HG03108 (cell line): Measurements from ENCODE around the gene RCVRN.

Source experiments
- ATAC-seq: cut with Tn5 transposase; IDR thresholded peaks from one replicate; pipeline ENCODE4 v1.9.1; 2021; ENCODE audit warnings: moderate library complexity; ENCODE audit not compliant: unreplicated experiment

The RCVRN gene

DNA sequence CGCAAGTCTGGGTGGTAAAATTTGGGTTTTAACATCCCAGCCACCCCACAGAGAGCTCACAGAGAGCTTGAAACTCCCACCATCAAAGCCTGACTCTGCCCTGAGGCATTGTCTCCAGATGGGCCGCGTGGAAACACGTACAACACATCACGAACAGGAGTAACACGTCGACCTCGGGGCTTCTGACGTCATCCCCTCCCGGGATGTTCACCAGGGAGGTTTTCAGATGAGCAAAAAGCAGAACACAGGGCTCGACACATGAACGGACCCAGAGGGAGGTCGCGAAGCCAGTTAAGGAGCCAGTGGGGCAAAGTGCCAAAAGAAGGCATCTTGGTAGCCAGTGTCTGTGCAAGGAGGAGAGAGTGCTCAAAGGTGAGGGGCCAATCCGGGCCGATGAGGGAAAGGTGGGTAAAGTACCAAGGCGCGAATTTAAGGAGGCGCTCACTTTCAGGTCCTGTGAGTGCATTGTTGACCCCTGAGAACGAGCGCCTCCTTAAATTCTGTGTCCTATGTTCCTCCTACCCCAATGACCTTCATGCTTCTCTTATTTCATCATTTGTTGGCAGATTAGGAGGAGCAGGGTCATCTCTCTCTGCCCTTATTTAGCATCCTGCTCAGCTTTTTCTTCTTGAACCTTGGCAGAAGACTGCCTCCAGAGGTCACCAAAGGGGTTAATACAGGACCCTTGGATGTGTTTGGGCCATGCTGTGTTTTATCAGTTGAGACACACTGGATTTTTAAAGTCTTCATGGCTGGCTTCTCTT, 5.6 kb downstream of the RCVRN start:
- no peak for ATAC-seq

DNA sequence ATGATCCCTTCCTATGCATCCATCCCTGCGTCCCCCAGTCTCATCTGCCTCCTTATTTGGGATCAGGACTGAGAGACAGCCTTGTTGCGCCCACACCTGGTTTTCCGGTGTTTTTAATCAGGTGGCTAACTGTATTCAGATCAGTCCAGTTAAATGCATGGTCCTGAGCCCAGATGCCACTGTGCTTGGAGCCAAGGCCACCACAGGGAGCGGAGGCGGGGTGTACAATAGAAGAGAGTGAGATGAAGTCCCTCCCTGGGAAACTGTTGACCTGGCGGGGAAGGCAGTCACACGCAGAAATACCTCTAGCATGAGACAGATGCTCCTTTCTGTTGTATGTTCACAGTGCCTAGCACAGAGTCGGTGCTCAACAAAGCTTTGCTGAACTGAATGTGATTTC, 6.3 kb downstream of the RCVRN start:
- no peak for ATAC-seq

DNA sequence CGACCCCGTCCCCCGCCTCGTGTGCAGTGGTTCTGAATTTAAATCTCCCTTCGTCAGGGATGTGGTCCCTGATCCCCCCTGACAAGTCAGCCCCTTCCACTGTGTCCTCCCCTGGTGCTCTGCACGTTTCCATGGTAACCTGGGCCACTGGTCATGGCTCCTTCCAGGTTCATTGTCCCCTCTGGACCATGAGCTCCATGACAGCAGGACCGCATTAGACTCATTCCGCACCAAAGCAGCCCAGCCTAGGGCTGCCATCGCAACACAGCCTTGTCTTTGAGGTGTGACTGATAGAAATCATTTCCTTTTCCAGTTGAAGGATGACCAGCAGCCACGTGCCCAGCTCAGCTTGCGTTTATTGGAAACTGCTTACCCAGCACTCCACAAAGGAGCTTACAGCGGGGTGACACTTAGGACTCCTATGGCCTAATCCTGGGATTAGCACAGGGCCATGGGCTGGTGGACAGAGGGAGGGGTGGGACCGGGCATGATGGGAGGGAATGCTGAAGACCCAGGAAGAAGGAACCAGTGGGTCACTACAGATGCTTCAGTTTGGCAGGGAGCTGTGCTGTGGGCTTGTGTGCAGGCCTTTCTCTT, 7.6 kb downstream of the RCVRN start:
- ATAC-seq, result no peak

DNA sequence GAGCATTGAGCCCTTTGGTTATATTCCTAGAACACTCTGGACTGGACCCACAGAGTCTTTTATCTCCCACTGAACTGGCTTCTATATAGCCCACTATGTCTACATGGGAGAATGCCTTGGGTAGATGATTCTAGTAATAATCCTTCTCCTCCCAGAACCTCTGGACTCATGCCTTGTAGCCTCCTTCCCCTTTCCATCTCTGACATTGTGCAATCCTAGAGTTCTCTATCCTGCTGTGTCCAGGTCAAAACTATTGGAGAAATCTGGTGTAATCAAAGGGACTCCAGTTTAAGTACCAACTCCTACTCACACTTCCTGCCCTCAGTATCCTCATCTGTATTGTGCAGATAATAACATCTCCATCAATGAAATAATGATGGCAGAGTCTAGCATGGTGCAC, 9.1 kb downstream of the RCVRN start:
- no peak for ATAC-seq

DNA sequence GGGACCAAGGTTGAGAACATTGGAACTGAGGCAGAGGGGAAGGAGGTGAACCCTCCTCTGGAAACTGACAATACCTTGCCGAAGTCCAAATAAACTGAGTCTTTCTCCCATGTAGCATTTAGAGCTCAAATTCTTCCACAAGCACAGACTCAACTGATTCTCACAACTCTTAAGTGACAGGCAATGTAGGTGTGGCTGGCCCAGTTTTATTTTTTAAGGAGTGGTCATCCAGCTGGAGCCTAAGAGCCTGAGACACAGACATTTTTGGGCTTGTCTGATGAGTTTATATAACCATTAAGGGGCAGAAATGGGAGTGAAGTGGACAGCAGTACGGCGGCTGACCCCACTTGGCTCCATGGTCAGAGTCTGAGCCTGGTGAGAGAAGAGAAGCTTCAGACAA, 10.8 kb downstream of the RCVRN start:
- ATAC-seq, result no peak

DNA sequence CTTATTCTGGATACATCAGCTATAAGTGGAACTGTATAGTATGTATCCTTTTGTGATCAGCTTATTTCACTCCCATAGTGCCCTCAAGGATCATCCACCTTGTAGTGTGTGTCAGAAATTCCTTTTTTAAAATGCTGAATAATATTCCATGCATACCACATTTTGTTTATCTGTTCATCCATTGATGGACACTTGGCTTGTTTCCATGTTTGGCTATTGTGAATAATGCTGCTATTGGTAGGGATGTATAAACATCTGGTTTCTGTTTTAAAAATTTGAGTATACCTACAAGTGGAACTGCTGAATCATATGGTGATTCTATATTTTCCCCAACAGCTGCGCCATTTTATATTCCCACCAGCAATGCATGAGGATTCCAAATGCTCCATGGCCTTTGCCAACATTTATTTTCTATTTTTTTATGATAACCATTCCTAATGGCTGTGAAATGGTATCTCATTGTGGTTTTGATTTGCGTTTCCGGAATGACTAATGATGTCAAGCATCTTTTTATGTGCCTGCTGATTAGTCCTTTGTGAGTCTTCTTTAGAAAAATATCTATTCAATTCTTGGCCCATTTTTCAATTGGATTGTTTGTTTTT, 11.6 kb downstream of the RCVRN start:
- ATAC-seq, result no peak

DNA sequence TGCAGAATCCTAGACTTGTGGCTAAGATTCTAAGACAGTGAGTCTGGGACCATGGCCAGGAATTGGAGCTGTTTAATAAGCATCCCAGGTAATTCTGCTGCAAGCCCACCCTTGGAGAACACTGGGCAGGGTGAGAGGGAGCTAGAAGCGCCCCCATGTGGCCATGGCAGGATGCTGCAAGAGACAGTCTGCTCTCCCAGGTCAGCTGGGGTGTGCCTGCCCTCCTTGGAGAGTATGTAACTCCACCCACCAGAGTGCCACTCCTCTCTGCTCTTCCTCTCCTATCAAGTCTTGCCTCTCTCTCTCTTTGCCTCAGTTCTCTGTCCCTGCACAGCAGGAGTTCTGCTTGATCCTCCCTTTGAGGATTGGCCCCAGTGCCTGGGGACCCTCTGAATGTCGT, 14.9 kb downstream of the RCVRN start:
- peak; percentile 52 for ATAC-seq

DNA sequence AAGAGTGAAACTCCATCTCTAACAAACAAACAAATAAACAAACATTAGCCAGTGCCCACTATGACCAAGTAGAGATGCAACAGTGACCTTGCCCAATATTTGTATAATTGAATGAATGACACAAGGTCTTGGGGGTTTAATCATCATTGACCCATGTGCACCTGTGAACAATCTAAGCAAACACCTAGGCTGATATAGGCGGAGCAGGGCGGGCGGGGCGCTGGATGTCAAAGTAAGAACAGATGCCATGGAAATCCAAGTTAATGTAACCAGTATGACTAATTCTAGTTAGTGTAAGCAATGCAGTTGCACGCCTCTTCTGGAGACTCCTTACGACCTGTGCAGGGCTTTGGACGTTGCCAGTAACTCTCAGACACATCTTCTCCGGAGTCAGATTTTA, 17.6 kb downstream of the RCVRN start:
- no peak for ATAC-seq

DNA sequence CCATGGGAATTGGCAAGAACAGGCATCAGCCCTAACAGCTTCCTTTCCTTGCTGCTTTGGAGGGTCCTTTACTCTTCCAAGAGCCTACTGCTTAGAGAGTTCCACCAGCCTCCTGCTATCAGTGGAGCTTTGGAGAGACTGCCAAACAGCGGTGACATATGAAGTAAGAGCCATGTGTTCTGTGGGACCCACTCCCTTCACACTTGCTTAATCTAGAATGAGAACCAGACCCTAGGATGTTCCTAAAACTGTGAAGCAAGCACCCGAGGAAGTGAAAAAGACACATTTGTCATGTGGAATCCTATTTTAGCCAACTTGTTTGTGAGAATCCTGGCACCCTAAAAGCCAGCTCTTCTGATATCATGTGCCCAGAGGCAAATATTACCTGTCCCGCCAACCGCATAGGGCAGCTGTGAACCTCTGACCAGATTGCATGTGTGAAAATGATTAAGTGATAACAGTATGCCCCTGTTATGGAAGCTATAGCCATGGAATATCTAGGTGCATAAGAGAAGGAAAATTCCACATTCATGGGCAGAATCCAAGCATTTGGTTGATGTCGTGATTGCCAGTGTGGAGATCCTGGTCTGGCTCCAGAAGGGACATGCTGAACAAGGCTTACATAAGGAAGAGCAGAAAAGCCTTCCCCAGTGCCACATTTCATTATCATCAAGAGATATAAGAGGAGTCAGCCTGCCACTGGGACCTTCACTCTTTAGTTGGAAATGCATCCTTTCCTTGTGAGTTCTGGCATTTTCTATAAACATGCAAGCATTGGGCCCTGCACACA, 18.7 kb downstream of the RCVRN start:
- no peak for ATAC-seq

DNA sequence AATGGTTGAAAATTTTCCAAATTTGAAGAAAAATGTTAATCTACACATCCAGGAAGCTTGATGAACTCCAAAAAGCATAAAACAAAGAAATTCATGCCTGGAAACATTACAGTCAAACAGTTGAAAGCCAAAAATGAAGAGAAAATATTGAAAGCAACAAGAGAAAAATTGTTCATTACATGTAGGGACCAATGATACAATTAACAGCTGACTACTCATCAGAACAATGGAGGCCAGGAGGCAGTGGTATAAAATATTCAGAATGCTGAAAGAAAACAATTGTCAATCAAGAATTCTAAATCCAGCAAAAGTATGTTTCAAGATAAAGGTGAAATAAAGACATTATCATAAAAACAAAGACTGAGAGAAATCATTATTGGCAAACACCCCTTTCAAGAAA, 21.6 kb downstream of the RCVRN start:
- no peak for ATAC-seq

DNA sequence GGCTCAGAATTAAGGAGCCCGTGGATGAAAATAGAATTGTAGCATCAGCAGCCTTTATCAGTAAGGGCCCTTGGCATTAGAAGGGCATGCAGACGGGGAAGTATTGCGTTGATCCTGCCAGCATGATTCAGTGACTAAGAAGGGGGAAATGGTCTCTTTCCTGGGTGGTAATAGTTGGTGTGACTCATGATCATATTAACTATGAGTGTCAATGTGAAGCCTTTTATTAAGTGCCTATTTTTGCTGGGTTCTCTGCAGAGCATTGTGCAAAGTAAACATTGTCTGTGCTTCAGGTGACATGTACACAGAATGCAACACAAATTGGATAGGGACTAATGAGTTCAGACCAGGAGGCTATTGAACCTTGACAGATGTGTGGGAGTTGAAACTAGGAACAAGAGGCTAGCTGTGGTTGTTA, 24.5 kb downstream of the RCVRN start:
- ATAC-seq, result no peak

DNA sequence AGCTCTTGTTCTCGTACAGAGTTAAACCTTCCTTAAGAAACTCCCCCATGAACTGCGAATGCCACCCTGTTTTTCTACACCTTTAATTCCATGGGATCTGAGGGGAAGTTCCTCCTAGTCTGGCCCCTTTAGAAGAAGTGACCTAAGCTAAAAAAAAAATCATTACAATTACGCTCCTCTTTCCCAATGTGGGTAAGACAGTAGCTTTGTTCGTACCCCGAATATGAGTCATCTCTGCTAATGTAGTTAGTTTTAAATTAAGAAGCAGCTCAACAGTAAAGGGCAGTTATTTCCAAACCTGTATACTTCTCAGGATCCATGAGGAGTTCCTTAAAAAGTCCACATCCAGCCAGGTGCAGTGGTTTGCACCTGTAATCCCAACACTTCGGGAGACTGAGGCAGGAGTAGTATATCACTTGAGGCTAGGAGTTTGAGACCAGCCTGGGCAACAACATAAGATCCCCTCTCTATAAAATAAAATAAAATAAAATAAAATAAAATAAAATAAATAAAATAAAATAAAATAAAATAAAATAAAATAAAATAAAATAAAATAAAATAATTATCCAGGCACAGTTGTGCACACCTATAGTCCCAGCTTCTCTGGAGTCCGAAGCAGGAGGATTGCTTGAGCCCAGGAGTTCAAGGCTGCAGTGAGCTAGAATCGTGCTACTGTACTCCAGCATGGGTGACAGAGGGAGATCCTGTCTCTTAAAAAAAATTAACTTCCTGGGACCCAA, 26.1 kb downstream of the RCVRN start:
- no peak for ATAC-seq

DNA sequence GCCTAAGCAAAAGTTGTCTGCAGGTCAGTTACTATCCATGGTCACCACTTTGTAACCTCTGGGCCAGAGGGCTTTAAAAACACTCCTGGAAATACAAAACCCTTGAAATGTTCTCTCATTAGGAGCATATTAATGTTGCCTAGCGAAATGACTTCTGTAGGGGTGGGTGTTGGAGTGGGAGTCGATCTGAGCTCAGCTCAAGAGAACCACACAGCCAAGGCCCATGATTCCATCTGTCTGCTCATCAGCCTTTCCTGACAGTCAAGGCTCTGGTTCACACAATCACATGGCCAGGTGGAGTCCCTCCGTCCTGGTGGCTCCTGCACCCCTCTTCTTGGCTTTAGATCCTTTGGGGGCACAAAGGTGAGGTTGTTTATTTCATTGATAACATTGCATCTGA, 26.7 kb downstream of the RCVRN start:
- ATAC-seq, result no peak

DNA sequence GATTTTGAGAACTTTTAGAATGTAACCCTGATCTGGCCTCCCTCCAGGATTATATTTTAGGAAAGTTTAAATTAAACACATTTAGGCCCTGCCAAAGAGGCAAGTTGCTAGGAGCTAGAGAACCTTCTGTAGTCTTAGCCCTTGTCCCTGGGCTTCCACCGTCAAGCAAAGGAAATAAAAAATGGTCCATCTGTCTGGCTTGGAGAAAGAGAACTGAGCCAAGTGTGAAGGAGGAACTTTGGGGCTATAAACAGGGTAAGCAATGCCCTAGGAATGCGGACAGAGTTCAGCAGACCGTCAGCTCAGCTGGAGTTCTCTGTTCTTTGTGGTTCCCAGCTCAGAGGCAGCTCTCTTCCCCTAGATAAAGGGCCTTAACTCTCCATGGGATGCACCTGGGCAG, 29.6 kb downstream of the RCVRN start:
- no peak for ATAC-seq

DNA sequence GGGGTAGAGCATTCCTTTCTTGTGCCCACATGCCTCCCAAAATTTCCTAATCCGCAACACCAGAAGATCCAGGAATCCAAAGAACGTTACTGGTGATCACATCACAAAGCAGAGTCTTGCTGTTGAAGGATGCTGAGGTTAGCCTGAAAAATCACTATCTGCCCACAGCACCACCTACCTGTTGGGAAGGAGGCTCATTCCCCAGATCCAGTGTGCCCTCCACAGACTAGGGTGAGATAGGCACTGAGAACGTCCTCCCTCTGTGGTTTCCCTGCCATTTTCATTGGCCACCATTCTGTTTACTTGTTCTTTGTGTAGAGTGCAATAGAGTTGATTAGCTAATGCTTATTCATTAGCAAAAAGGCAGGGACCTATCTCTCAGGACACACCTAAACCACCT, 30.3 kb downstream of the RCVRN start:
- ATAC-seq, result no peak

DNA sequence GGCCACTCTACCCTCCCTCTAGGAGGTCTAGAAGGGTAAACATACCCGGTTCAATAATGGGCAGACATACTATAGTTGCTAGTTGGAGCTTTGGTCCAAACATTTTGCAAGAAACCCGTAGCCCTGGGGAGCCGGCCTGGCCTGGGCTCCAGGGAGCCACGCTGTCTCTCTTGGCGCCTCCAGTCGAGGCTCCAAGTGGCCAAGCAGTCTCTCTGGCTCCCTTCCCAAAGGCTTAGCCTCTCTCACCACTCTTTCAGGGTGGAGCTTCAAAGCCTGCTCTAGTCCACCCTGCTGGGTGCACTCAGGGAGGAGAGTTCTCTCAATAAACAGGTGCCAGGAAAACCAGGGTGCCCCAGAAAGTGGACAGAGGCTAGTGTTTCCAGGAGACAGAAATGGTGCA, 32.2 kb downstream of the RCVRN start:
- no peak for ATAC-seq

DNA sequence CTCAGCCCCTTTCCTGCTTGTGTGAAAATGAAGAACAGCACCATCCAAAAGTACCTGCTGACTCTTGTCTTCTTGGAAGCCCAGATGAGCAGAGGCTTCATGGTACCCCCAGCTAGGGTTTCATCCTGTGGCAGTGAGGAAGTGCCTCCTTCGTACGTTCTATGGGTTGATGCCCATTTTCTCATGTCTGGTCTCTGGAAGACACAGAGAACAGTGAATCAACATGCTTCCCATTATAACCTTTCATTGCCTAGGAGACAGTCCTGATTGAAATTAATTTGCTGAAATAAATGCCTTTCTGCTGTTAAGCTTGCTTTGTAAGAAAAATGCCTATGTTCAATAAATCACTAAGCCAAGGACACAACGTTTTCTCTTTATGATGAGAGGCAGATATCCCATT, 36.5 kb downstream of the RCVRN start:
- ATAC-seq, result no peak

DNA sequence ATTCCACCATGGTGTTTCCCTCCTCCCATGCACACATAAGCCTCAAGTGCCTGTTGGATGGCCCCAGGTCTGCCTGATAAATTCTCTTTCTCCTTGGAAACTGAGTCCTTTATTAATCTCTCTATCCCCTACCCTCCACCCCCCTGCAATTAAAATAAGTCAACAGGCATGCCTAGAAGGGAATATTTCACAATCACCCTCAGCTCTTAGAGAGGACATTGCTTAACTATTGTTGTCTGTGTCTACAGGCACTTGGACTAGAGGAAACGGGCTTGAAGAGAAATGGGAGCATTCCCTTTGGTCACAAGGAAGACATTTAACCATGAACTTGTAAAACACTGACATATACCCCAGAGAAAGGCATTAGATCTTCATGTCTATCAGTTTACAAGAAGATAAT, 39.5 kb downstream of the RCVRN start:
- ATAC-seq, result no peak

DNA sequence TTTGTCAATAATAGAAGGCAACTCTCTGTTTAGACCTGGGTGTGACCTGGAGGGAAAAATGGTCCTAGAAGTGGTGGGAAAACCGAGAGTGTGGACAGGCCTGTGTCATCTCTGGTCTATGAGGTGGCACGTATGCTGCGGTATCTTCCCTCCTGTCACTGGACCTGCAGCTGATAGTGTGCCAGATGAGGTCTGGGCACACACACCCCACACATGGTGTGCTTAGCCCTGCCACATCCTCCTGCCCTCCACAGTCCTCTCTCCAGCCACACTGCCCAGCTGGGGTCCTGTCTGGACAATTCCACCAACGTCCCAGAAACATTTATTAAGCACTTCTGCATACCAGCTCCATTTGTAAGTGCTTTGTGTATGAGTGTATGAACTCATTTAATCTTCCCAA, 42.1 kb downstream of the RCVRN start:
- no peak for ATAC-seq

DNA sequence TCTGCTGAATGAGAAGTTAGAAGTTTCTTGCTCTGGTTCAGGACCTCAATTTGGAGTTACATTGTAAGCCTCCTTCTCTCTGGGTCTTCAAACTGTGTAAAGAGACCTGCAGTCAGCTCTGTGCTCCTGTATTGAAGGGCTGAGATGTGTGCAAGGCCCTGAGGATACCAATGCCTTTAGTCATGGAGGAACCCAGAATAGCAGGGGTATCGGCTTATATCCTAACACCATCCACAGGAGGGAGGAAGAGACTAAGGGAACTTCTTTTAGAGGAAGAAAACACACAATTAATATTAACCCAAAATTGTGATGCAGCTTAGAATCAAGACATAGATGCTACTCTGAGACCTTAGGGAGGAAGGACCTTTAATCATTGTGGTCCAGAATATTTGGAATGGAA, 42.9 kb downstream of the RCVRN start:
- no peak for ATAC-seq

DNA sequence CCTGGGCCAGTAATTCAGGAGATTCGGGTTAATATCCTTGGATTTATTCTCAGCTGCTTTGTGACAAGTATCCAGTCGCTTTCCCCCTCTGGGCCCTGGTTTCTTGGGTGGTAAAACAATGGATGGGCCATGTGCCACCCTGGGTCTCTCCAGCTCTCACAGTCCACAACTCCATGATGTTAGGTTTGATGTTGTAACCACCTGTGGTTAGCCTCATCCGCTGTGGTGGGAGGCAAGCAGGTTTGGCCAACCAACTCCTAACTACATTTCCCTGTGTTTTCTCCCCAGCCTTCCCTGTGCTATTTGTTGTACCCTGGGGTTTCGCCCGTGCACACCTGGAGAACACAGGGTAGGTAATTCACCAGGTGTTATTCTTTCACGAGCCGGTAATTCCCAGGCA, 44.2 kb downstream of the RCVRN start:
- ATAC-seq, result no peak
